Suprapubic skin (tissue), 4 donors: ENCODE data around the gene KCNH1. TPM values are rescaled to one million over a fixed set of nuclear protein-coding genes. Genes with fewer than 3 reads are reported as not detected.

ENCODE experiments used
- DNase-seq, 2 donors: peaks; one replicate each; pipeline ENCODE4 v3.0.0-alpha.2; 2019; ENCODE audit warnings: low spot score in 2 of 2
- H3K27ac ChIP-seq: fragments of 200-600 bp; sonication (generic); one replicate; pipeline ENCODE4 v1.5.1; 2019
- H3K27me3 ChIP-seq: fragments of 200-600 bp; sonication (generic); one replicate; pipeline ENCODE4 v1.5.1; 2019
- H3K36me3 ChIP-seq: fragments of 200-600 bp; sonication (generic); one replicate; pipeline ENCODE4 v1.5.1; 2019
- H3K4me1 ChIP-seq: fragments of 200-600 bp; sonication (generic); one replicate; pipeline ENCODE4 v1.5.1; 2019
- H3K4me3 ChIP-seq: fragments of 200-600 bp; sonication (generic); one replicate; pipeline ENCODE4 v1.5.1; 2019; ENCODE audit warnings: mild to moderate bottlenecking
- H3K9me3 ChIP-seq: fragments of 200-600 bp; sonication (generic); one replicate; pipeline ENCODE4 v1.5.1; 2019
- EP300 ChIP-seq: sonication (generic); formaldehyde crosslinking; IDR thresholded peaks from one replicate; pipeline ENCODE4 v1.6.1; 2017; ENCODE audit warnings: antibody characterized with exemption
- POLR2A ChIP-seq, 2 donors: fragments of 450-650 bp; IDR thresholded peaks; one replicate each; pipeline ENCODE4 v1.6.1; 2017; ENCODE audit warnings: antibody characterized with exemption in 2 of 2, mild to moderate bottlenecking in 2 of 2, moderate library complexity in 2 of 2
- POLR2AphosphoS5 ChIP-seq, 3 donors: sonication (generic); formaldehyde crosslinking; IDR thresholded peaks; one replicate each; pipeline ENCODE4 v1.6.1; 2017; ENCODE audit warnings: antibody characterized with exemption in 3 of 3
- WGBS: methylation state at CpG from one replicate; pipeline ENCODE4 v1.1.5; 2018; 5-methylcytosine and 5-hydroxymethylcytosine counted together
- total RNA-seq, 4 donors: library from RNA; depleted of rRNA; stranded (reverse); fragments of >200 nt; gene quantifications; one replicate each; pipeline ENCODE4 v1.1.0, GENCODE V29; 2016
- TF ChIP-seq, protein P1 (sequence below), 2 donors: fragments of 200-600 bp in 1 of 2; fragments of 450-650 bp in 1 of 2; sonication (generic) in 1 of 2; IDR thresholded peaks; one replicate each; pipeline ENCODE4 v1.5.1; 2016 to 2019; ENCODE audit warnings: antibody characterized with exemption in 2 of 2, mild to moderate bottlenecking in 1 of 2, moderate library complexity in 1 of 2

KCNH1 gene
- total RNA-seq, 4 donors from 2014 or later = 1.1 TPM; not detected in 3

DNA sequence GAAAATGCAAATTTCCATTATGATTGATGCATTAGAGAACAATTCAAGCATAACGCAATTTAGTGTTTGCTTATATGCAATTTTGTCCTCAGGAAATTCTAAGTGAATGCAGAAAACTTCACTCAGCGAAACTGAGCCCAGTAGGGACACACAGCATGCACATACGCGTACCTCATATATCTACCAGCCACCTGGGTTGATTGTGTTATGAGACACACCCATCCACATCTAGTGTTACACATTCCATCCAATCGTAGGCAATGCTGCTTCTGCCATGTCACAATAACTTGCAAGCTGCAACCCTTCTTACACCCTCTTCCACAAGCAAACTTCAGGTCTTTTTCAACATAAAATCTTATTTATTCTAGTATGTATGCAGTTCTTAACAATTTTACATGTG is 492.4 kb downstream of the KCNH1 start:
- no peaks in the 10 kb centered on the region for H3K4me1 ChIP-seq
- H3K27me3 ChIP-seq = no peaks in the 10 kb centered on the region
- no peak overlapping the region for H3K4me3 ChIP-seq
- H3K36me3 ChIP-seq = no peaks in the 10 kb centered on the region
- no peak for DNase-seq
- 75% methylated on average over 5 of the region's 5 CpGs for WGBS
- H3K27ac ChIP-seq = no peak overlapping the region
- no peaks in the 10 kb centered on the region for H3K9me3 ChIP-seq
- TF ChIP-seq EP300 (no peak), POLR2A (IDR thresholded peaks at IDR 0.05) (no peak), POLR2AphosphoS5 (IDR thresholded peaks at IDR 0.05) (no peak)
- TF ChIP-seq, protein P1, sequence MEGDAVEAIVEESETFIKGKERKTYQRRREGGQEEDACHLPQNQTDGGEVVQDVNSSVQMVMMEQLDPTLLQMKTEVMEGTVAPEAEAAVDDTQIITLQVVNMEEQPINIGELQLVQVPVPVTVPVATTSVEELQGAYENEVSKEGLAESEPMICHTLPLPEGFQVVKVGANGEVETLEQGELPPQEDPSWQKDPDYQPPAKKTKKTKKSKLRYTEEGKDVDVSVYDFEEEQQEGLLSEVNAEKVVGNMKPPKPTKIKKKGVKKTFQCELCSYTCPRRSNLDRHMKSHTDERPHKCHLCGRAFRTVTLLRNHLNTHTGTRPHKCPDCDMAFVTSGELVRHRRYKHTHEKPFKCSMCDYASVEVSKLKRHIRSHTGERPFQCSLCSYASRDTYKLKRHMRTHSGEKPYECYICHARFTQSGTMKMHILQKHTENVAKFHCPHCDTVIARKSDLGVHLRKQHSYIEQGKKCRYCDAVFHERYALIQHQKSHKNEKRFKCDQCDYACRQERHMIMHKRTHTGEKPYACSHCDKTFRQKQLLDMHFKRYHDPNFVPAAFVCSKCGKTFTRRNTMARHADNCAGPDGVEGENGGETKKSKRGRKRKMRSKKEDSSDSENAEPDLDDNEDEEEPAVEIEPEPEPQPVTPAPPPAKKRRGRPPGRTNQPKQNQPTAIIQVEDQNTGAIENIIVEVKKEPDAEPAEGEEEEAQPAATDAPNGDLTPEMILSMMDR (IDR thresholded peaks at IDR 0.05) = no peak

- DNase-seq = no peak
- Histone ChIP-seq H3K36me3 (no peaks in the 10 kb centered on the region), H3K9me3 (no peaks in the 10 kb centered on the region), H3K27me3 (no peaks in the 10 kb centered on the region), H3K27ac (no peak overlapping the region), H3K4me1 (no peaks in the 10 kb centered on the region), H3K4me3 (no peak overlapping the region)
- TF ChIP-seq POLR2A (IDR thresholded peaks at IDR 0.05) (no peak), POLR2AphosphoS5 (IDR thresholded peaks at IDR 0.05) (no peak), EP300 (no peak)
- TF ChIP-seq, protein P1 (IDR thresholded peaks at IDR 0.05) = no peak
- WGBS = 78% methylated on average over 2 of the region's 2 CpGs
Observed at GRCh38 chr1:210635108-210635507, 498.8 kb downstream of the KCNH1 start.

DNA sequence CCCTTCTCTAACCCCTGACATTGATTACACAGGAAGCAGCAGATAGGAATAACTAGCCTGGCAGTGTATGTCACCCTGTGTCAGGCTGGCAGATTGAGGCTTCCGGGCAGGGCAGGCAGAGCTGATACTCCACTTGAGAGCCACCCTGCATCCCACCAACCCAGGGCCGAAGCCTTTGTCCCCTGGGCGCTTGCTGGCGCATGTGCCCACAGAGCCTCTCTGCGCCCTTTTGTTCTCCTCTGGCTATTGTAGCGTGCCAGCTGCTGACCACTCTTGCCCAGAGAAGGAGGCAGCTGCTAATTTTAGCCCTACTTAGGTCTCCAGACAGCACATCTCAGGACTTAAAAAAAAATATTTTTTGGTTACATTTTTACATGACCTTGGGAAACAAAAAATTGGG is 500.3 kb downstream of the KCNH1 start:
- Histone ChIP-seq H3K4me3 (no peak overlapping the region), H3K27ac (no peak overlapping the region), H3K36me3 (no peaks in the 10 kb centered on the region), H3K27me3 (no peaks in the 10 kb centered on the region), H3K4me1 (no peaks in the 10 kb centered on the region), H3K9me3 (no peaks in the 10 kb centered on the region)
- WGBS = 96% methylated on average over 6 of the region's 6 CpGs
- TF ChIP-seq POLR2A (IDR thresholded peaks at IDR 0.05) = no peak
- no peak for DNase-seq

- Histone ChIP-seq H3K4me3 (no peak overlapping the region), H3K27me3 (no peaks in the 10 kb centered on the region), H3K36me3 (no peaks in the 10 kb centered on the region), H3K4me1 (no peaks in the 10 kb centered on the region), H3K27ac (no peak overlapping the region), H3K9me3 (no peaks in the 10 kb centered on the region)
- no peak for TF ChIP-seq POLR2A (IDR thresholded peaks at IDR 0.05)
- TF ChIP-seq, protein P1 (IDR thresholded peaks at IDR 0.05) = no peak
- DNase-seq = no peak
- WGBS = 100% methylated on average over 3 of the region's 3 CpGs
Observed at GRCh38 chr1:210633140-210633539, 500.8 kb downstream of the KCNH1 start.

- no peaks in the 10 kb centered on the region for H3K36me3 ChIP-seq
Observed at GRCh38 chr1:210631399-210631798, 502.5 kb downstream of the KCNH1 start.

More at GRCh38 chr1:210631399-210631798, 502.5 kb downstream of the KCNH1 start:
- Histone ChIP-seq H3K4me3 (no peak overlapping the region), H3K9me3 (no peaks in the 10 kb centered on the region), H3K27me3 (no peaks in the 10 kb centered on the region), H3K27ac (no peak overlapping the region), H3K4me1 (no peaks in the 10 kb centered on the region)
- no peak for DNase-seq
- TF ChIP-seq POLR2AphosphoS5 (IDR thresholded peaks at IDR 0.05) (no peak), POLR2A (IDR thresholded peaks at IDR 0.05) (no peak), EP300 (no peak)
- TF ChIP-seq, protein P1 (IDR thresholded peaks at IDR 0.05) = no peak
- 86% methylated on average over 3 of the region's 3 CpGs for WGBS
